GM15510 (cell line): ENCODE data around the gene GLIS1.

Experiments
- POLR2A ChIP-seq: IDR thresholded peaks from 3 replicates; pipeline ENCODE4 v1.6.1; 2011; ENCODE audit warnings: borderline replicate concordance; ENCODE audit not compliant: insufficient read length; ENCODE audit errors: extremely low read depth

GLIS1 gene

GRCh38 chr1:53572815-53573173, 166.2 kb downstream of the GLIS1 start:
- no peak for TF ChIP-seq POLR2A

- no peak for TF ChIP-seq POLR2A
Measured at GRCh38 chr1:53572065-53572814, 166.7 kb downstream of the GLIS1 start.

DNA sequence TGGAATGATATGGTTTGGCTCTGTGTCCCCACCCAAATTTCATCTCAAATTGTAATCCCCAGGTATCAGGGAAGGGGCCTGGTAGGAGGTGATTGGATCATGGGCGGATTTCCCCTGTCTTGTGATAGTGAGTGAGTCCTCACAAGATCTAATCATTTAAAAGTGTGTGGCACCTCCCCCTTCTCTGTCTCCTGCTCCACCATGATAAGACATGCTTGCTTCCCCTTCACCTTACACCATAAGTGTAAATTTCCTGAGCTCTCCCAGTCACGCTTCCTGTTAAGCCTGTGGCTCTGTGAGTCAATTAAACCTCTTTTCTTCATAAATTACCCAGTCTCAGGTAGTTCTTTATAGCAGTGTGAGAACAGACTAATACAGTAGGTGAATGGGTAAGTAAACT, 170.4 kb downstream of the GLIS1 start:
- no peak for TF ChIP-seq POLR2A

DNA sequence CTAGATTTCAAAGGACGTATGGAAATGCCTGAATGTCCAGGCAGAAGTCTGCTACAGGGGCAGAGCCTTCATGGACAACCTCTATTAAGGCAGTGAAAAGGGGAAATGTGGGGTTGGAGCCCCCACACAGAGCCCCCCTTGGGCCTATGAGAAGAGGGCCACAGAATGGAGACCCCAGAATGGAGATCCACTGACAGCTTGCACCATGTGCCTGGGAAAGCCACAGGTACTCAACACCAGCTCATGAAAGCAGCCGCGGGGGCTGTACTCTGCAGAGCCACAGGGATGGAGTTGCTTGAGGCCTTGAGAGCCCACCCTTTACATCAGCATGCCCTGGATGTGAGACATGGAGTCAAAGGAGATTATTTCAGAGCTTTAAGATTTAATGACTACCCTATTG, 171.1 kb downstream of the GLIS1 start:
- no peak for TF ChIP-seq POLR2A

DNA sequence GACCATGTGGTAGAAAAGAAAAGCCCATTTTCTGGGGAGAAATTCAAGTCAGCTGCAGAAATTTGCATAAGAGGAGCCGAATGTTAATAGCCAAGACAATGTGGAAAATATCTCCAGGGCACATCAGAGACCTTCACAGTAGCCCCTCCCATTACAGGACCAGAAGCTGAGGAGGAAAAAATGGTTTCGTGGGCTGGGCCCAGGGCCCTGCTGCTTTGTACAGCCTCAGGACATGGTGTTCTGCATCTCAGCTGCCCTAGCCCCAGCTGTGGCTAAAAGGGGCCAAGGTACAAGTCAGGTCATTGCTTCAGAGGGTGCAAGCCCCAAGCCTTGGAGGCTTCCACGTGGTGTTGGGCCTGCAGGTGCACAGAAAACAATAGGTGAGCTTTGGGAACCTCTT, 171.5 kb downstream of the GLIS1 start:
- no peak for TF ChIP-seq POLR2A

DNA sequence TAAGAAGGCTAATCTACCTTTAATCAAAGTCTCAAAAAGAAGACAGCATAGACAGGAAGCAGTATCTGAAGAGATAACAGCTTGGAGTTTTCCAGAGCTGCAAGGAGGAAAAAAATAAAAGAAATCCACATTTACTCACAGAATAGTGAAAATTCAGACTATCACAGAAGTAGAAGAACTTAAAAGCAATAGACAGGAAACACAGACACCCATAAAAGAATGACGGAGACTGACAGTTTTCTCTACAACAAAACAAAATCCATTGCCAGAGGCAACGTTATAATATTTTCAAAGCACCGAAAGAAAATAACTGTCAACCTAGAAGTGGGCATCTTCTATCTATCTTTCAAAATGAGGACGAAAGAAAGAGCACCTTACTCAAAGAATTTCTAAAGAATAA, 175.4 kb downstream of the GLIS1 start:
- TF ChIP-seq POLR2A: no peak

DNA sequence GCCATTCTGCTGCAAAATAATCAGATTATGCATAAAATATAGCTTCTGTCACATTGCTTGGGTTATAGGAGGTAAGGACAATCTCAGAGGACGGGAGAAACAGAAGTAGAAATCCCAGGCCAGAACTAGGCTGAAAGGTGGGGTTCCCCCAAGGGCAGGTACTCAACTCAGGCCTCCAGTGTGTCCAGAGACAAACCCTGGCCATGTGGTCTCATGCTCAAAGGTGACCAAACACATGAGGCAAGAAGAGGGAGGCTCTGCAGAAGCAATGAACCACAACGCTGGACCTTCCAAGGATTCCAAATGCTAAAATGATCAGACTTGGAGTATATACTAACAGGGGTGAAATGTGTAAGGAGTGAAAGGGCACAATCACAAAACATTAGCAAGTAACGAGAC, 176.0 kb downstream of the GLIS1 start:
- TF ChIP-seq POLR2A: no peak

- no peak for TF ChIP-seq POLR2A
Measured at GRCh38 chr1:53562291-53562980, 176.5 kb downstream of the GLIS1 start.

DNA sequence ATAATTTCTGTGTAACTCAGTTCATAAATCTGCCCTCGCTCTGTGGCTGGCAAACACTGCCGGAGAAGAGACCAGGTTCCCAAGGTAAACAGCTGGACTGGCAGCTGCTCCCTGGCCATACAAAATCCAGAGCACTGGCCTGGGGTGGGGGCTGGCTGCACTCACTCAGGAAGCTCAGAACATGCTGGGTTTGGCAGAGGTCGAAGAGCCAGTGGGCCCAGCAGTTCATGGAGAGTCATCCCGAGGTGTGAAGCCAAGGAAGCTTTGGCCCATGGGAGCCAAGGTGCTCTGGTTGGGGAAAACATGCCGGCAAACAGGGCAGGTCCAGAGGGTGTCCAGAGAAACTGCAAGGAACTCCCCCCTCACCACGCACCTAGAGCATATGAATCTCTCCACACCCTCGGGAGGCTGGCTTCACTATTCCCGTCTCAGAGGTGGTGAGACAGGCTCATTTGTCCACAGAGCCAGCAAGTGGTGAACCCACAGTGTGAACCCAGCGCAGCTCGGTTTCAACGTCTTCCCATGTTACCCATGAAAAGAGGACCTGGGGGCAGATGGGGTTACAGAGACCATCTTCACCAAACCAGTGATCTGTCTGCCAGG, 177.4 kb downstream of the GLIS1 start:
- no peak for TF ChIP-seq POLR2A

GRCh38 chr1:53560581-53561502, 178.1 kb downstream of the GLIS1 start:
- TF ChIP-seq POLR2A: no peak

- no peak for TF ChIP-seq POLR2A
Measured at GRCh38 chr1:53559854-53560580, 178.9 kb downstream of the GLIS1 start.

GRCh38 chr1:53559391-53559815, 179.6 kb downstream of the GLIS1 start:
- no peak for TF ChIP-seq POLR2A

DNA sequence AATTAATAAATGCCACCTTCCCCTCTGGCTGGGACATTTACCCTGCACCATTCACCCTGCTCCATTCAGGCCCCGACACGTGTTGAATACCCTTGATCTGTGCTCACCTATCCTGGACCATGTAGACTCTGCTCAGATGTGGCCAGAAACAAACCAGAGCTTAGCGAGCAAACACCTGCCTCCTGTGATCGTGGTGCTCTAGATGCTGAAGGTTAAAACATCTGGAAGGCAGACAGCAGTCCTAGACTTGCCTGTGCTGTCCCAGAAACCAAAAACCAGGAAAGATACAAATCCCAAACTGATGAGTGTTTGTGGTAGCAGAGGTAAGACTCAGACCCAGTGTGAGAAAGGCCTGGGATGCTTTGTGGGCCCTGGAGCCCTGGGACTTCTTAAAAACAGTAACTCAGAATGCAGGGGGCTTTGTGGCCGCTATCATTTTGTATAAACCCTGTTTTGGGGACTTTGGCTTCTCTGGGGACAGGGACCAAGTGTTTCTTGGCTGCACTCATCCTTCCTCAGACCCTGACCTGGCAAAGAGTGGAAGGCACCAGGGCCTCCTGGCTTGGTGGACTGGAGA, 180.1 kb downstream of the GLIS1 start:
- TF ChIP-seq POLR2A: no peak
